ENCODE data around the gene NPIPA3. TPM values are rescaled to one million over a fixed set of nuclear protein-coding genes. Genes with fewer than 3 reads are reported as not detected.
"Not testable (repeated sequence)": the region's sequence is repeated elsewhere in the genome, so short reads cannot be mapped to it uniquely, and the experiment has no call there.

NPIPA3 gene
- total RNA-seq (2014; rRNA removed; shearing (Covaris generic)) = 1.1 TPM in 1 of 2 replicates, not detected in the other

DNA sequence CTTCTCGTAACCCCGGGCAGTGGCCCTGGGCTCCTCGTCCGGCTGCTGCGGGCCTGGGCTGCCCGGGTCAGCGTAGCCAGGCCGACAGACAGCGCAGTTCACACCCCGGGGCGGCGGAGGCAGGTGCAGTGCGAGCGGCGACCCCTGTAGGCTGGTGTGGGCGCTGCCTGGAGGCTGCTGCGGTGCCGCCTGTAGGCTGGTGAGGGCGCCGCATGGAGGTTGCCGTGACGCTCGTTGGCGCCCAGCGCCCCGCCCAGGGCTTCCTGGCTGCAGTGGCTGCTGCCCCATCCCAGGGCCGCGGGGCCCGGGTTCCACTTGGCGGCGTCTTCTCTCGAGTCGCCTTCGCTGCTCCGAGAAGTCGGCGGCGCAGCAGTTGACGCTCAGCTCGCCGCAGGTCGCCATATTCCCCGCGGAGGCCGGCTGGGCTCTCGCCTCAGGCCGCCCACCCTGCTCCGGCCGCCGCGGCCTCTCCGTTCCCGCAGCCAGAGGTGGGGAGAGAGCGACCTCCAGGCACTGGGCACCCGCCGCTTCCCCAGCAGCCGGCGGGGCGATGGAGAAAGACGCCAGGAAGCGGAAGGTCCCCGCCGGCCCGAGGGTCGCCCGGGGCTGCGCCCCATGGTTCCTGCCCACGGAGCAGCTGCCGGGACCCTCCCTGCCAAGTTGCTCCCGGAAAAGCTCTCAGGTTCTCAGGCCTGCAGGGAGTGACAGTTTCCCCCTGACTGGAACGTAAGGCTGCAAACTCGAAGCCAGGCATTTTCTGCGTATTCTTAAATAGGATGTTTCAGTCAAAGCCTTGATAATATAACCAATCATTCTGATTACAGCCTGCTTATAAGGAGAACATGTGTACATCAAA lies at the start of gene NPIPA3:
Gene NPIPA3, plus strand, starts transcription at position 256 of the 856 bp plus-strand sequence. CDS start 5,533 bp downstream, outside the sequence.
- DNase-seq (ENCODE audit: low spot score) = not testable (repeated sequence)

DNA sequence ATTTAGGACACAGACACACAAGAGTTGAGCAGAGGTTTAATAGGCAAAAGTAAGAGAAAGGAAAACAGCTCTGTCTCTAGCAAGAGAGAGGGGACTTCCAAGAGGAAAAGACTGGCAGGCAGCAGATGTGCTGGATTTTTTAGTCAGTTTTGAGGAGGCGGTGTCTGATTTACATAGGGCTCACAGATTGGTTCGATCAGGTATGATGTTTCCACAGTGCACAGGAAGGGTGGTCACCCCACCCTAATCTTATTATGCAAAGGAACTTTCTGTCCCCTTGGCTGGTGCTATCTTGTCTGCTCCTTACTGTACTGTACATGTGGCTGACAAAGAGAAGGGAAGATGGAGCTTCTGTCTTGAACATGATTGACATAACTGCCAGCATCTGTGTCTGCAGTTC lies 45.1 kb upstream of the NPIPA3 start:
- no peak for DNase-seq (ENCODE audit: low spot score)

DNA sequence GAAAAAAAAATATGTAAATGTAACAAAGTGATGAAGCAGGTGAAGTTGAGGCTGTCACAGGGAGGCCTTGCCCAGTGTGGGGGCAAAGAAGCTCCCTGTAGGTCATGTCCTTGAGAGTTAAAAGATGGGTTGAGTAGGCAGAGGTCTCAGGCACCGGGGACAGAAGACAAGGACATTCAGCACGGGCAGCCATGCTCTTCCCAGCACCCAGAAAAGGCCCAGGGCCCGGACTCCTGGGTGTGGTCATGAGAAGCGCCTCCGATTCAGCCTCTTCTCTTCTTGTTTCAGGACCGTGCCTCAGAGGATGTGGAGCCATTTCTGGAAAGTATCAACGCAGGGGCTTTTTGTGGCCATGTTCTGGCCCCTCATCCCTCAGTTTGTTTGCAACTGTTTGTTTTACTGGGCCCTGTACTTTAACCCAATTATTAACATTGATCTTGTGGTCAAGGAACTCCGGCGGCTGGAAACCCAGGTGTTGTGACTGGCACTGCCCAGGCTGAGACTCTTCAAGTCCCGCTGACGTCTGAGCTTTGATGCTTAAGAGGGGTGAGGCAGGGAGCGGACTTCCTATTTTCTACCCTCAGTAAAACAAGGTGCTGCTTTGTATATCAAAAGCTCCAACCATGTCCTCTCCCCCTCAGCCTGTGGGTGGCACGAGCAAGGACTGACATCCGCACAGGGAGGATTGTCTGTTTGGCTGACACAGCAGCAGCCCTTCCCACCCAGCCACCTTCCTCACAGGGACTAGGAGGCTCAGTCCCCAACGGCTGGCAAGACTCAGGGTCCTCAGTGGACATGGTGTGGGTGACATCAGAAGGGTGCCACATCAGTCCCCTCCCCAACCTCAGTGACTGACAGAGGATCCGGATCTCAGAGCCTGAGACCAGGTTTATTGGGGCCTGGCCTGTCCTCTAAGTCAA lies 35.6 kb upstream of the NPIPA3 start:
- no peak for DNase-seq (ENCODE audit: low spot score)

DNA sequence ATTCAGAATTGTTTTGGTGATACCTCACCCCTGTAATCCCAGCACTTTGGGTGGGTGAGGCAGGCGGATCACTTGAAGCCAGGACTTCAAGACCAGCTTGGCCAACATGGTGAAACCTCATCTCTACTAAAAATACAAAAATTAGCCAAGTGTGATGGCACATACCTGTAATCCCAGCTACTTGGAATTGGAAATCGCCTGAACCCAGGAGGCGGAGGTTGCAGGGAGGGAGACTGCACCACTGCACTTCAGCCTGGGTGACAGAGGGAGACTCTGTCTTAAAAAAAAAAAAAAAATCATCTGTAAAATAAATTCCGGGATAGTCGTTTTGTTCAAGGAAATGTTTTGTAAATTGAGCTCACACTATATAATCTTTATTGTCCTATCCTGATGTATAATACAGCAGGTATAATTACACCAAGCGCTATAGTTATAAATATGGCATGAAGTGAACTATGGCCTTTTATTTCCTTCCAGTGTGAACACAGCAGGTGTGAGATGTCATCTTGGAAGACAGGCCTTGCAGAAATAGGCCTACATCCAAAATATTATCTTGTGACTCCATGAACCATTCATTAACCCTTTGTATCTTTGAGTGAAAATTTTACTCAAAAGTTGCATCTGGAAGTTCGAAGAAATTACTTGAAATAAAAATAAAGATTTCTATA lies 34.5 kb upstream of the NPIPA3 start:
- no peak for DNase-seq (ENCODE audit: low spot score)

DNA sequence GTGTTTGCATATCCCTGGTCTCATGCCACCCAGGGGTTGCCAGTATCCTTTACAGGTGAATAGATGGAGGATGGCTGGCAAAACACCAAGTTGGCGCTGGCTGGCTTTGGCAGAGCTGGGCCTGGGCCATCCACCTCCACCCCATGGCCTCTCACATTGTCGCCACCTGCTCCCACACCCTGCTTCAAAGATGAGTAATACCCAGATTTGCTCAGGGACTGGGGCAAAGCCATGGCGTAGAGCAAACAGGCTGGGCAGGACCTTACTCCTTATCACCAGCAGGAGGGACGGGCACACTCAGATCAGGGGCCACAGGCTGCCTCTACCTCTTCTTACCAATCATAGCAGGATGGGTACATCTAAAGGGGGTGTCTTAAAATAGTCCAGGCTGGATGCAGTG lies 33.4 kb upstream of the NPIPA3 start:
- peak; percentile 46 for DNase-seq (ENCODE audit: low spot score)

DNA sequence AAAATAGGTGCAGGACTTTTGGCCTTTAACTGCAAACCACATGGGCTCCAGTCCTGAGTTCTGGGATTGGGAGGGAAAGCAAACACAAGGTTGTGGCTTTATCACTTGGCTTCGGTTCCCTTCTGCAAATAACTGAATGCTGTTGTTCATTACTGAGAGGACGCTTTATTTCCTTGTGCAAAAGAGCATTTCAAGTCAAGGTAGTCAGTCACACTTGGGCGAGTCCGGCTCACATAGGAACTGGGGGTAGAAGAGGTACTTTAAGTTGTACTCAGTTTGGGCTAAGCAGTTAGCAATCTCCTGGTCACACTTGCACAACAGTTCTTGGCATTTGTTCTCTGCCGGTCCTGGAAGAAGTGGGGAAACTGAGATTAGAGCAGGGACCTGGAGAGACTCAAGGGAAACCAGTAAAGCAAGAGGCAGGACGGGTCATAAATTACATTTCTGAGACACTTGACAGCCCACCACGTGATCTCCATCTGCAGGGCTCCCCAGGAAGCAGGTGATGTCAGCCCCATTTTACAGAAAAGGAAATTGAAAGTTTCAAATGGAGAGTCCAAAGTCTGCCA lies 30.7 kb upstream of the NPIPA3 start:
- DNase-seq (ENCODE audit: low spot score) = no peak

DNA sequence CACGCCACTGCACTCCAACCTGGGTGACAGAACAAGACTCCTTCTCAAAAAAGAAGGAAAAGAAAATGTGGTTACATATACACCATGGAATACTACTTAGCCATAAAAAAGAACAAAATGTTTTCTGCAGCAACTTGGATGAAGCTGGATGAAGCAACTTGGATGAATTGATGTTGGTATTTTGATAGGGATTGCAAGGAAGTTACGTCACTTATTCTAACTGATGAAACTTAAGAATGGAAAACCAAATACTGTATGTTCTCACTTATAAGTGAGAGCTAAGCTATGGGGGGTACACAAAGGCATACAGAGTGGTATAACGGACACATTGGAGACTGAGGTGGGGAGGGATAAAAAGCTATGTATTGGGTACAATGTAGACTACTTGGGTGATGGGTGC lies 26.6 kb upstream of the NPIPA3 start:
- no peak for DNase-seq (ENCODE audit: low spot score)

DNA sequence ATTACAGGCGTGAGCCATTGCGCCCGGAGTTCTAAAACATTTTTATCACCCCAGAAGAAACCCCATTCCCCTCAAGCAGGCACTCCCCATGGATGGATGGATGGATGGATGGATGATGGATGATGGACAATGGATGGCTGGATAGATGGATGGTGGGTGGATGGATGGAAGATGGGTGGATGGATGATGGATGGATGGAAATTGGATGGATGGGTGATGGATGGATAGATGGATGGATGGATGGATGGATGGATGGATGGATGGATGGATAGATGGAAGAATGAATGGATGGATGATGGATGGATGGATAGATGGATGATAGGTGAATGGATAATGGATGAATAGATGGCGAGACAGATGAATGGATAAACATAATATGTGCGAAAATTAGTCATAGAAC lies 25.6 kb upstream of the NPIPA3 start:
- no peak for DNase-seq (ENCODE audit: low spot score)

DNA sequence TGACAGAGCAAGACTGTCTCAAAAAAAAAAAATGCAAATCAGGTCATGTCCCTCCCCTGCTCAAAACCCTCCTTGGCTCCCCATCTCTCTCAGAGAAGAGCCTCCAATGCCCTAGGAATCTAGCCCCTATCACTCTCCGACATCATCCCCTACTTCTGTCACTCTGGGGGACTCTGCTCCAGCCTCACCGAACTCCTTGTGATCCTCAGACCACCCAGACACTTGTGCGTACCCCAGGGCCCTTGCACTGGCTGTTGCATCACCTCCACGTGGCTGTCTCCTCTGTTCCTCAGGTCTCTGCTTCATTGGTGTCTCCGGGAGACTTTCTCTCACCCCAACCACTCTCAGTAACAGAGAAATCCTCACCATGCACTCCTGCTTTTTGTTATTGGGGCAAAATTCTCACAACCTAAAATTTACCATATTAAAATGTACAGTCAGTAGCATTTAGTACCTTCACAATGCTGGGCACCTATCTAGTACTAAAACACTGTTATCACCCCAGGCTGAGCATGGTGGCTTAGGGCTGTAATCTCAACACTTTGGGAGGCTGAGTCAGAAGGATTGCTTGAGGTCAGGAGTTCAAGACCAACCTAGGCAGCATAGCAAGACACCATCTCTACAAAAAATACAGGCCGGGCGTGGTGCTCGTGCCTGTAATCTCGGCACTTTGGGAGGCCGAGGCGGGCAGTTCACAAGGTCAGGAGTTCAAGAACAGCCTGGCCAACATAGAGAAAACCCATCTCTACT lies 24.3 kb upstream of the NPIPA3 start:
- no peak for DNase-seq (ENCODE audit: low spot score)

DNA sequence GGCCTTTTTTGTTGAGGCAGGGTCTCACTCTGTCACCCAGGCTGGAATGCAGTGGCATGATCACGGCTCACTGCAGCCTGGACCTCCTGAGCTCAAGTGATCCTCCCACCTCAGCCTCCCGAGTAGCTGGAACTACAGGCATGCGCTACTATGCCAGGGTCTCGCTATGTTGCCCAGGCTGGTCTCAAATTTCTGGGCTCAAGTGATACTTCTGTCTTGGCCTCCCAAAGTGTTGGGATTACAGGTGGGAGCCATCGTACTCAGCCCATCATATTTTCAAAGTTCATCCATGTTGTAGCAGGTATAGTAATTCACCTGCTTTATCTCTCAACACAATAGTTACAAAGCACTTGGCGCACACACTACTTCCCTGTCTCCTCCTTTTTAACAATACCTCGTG lies 22.8 kb upstream of the NPIPA3 start:
- not testable (repeated sequence) for DNase-seq (ENCODE audit: low spot score)

DNA sequence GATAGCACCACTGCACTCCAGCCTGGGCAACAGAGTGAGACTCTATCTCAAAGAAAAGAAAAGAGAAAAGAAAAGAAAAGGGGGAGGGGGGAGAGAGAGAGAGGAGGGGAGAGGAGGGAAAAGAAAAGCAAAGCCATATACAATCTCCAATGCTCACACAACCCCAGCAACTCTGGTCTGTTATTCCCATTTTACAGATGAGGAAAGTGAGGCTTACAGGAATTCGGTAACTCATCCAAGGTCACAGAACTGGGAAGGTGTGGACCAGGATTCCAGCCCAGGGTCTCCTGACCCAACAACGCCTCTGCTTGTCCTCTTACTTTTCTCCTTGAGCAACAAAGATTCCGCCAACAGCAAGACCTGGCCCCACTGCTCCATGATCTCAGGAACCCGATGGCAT lies 22.1 kb upstream of the NPIPA3 start:
- DNase-seq (ENCODE audit: low spot score) = no peak

DNA sequence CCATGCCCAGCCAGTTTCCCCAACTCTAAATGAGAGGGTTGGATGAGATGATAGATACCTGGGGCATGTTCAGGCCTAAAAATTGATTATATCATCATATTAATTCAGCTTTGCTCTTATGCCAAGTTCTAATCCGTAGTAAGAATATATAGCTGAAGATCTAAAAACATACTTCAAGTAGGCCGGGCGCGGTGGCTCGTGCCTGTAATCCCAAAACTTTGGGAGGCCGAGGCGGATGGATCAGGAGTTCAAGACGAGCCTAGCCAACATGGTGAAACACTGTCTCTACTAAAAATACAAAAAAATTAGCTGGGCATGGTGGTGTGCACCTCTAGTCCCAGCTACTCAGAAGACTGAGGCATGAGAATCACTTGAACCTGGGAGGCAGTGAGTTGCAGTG lies 21.1 kb upstream of the NPIPA3 start:
- DNase-seq (ENCODE audit: low spot score) = no peak

DNA sequence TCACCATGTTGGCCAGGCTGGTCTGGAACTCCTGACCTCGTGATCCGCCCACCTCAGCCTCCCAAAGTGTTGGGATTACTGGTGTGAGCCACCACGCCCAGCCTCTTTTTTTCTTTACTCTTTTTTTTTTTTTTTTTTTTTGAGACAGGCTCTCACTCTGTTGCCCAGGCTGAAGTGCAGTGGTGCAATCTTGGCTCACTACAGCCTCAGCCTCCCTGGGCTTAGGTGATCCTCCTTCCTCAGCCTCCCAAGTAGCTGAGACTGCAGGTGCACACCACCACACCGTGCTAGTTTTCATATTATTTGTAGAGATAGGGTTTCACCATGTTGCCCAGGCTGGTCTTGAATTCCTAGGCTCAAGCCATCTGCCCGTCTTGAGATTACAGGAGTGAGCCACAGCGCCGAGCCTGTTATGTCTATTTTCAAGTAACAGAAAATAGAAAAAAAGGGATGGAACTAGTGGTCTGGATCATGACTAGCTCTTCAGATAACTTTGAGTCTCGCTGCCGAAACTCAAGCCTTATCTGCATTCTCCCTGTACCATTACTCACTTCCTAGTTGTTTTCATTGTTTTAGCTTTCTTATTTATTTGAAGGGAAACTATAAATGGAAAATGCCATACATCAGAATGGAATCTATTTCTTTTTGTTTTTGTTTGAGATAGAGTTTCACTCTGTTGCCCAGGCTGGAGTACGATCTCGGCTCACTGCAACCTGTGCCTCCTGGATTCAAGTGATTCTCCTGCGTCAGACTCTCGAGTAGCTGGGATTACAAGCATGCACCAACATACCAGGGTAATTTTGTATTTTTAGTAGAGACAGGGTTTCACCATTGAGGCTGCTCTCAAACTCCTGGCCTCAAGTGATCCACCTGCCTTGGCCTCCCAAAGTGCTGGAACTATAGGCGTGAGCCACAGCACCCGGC lies 17.1 kb upstream of the NPIPA3 start:
- not testable (repeated sequence) for DNase-seq (ENCODE audit: low spot score)

DNA sequence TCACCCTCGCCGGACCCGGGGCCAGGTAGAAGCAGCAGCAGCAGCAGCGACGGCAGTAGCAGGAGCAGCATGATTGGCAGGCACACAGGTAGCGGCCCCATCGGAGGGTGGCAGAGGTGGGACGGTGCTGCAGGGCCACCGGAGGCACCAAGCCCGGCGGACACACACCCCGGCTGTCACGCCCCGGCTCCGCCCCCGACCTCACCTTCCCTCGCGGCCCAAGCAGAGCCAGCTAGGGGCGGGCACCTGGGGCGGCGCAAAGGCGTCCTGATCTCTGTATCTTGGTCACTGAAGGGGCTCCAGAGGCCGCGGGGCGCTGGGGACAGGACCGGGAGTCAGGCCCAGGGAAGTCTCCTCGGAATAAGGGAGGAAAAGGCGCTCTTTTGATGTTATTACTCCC lies 9.1 kb upstream of the NPIPA3 start, which contains the start of gene PLA2G10:
Gene PLA2G10, minus strand, starts transcription at position 180 of the 400 bp plus-strand sequence. Its CDS starts 79 bp downstream, at position 101.
- DNase-seq (ENCODE audit: low spot score) = not testable (repeated sequence)

DNA sequence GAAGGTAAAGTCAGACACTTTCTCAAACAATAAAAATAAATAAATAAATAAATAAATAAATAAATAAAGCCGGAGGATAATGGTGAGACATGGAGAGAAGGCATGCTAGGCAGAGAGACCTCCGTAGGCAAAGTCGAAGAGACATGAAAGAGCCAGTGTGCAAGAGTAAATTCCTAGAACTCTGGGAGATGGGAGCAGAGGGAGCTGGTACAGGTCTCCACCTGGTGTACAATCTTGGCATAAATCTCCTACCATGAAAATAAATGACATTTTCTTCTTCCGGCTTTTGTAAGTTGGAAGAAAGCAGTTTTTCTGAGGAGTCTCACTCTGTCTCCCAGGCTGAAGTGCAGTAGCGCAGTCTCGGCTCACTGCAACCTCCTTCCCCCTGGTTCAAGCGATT lies 1.4 kb upstream of the NPIPA3 start:
- DNase-seq (ENCODE audit: low spot score) = not testable (repeated sequence)

DNA sequence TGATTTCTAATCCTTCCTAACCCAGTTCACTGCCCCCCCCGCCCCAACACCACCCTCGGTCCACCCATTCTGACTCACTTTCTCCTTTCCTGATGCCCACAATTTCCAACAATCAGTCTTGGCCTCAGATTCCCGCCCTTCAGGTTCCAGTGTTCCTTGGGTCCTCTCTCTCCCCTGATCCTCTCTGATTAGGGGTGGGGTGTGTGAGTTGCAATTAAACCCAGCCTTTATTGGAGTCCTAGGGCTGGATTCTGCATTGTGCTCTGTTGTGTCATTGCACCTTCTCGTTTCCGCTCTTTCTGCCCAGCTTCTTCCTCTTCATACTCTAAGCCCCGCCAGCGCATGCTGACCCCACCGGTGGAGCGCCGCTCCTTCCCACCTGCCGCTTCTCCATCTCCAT lies 539 bp upstream of the NPIPA3 start:
- DNase-seq (ENCODE audit: low spot score) = not testable (repeated sequence)

DNA sequence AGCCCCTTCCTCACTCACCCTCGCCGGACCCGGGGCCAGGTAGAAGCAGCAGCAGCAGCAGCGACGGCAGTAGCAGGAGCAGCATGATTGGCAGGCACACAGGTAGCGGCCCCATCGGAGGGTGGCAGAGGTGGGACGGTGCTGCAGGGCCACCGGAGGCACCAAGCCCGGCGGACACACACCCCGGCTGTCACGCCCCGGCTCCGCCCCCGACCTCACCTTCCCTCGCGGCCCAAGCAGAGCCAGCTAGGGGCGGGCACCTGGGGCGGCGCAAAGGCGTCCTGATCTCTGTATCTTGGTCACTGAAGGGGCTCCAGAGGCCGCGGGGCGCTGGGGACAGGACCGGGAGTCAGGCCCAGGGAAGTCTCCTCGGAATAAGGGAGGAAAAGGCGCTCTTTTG lies 30.0 kb downstream of the NPIPA3 start:
- DNase-seq (ENCODE audit: low spot score) = not testable (repeated sequence)

DNA sequence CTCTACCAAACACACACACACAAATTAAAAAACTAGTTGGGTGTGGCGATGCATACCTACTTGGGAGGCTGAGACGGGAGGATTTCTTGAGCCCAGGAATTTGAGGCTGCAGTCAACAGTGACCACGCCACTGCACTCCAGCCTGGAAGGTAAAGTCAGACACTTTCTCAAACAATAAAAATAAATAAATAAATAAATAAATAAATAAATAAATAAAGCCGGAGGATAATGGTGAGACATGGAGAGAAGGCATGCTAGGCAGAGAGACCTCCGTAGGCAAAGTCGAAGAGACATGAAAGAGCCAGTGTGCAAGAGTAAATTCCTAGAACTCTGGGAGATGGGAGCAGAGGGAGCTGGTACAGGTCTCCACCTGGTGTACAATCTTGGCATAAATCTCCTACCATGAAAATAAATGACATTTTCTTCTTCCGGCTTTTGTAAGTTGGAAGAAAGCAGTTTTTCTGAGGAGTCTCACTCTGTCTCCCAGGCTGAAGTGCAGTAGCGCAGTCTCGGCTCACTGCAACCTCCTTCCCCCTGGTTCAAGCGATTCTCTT lies 37.7 kb downstream of the NPIPA3 start:
- DNase-seq (ENCODE audit: low spot score) = not testable (repeated sequence)

DNA sequence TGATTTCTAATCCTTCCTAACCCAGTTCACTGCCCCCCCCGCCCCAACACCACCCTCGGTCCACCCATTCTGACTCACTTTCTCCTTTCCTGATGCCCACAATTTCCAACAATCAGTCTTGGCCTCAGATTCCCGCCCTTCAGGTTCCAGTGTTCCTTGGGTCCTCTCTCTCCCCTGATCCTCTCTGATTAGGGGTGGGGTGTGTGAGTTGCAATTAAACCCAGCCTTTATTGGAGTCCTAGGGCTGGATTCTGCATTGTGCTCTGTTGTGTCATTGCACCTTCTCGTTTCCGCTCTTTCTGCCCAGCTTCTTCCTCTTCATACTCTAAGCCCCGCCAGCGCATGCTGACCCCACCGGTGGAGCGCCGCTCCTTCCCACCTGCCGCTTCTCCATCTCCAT lies 38.6 kb downstream of the NPIPA3 start:
- DNase-seq (ENCODE audit: low spot score) = not testable (repeated sequence)
